ENCODE measurements around the gene PTPRK.

Gene PTPRK

DNA sequence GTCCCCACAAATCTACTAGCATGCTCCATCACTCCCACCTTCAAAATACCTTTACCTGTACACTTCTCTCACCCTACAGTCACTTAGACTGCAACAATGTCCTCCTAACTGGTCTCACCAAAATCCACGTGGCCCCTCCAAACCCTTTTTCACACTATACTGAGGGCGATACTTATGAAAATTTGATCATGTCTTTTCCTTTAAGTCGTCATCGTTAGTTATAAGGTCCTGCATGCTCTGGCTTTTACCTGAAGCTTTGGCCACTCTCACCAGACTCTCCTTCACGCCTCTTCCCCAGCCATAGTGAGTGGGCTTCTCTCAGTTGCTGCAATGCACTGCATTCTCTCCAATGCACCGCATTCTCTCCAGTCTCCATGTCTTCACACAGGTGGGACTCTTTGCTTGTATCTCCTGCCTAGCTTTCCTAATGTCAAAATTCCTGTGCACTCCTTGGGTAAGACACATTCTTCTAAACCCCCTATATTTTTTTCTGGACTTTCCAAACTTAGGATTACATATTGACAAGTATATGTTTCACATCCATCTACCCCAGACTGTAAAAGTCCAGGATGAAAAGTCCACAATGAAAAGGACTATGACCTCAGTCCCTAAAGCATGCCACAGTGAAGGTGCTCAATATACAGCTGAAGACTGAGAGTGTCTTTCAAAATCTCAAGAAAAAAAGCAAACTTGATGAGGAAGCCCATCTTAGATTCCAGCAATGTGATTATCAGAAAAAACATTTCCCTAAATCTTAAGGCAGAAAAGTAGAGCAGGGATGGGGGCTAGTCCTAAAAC lies 24.7 kb downstream of the PTPRK start:
- TF ChIP-seq ZNF565 (CRISPR knock-in tag; conservative IDR thresholded peaks at IDR 0.05; ENCODE audit: low read depth) (no peak), BACH2 (CRISPR knock-in tag; IDR thresholded peaks at IDR 0.05; ENCODE audit: borderline replicate concordance) (no peak), RARB (CRISPR knock-in tag; IDR thresholded peaks at IDR 0.05) (no peak), TCF4 (CRISPR knock-in tag; IDR thresholded peaks at IDR 0.05; ENCODE audit: borderline replicate concordance) (no peak), ESRRG (CRISPR knock-in tag; IDR thresholded peaks at IDR 0.05) (no peak), TOX (CRISPR knock-in tag; IDR thresholded peaks at IDR 0.05; ENCODE audit: borderline replicate concordance) (no peak), OSR1 (CRISPR knock-in tag; IDR thresholded peaks at IDR 0.05) (no peak), POU6F1 (CRISPR knock-in tag; IDR thresholded peaks at IDR 0.05; ENCODE audit: borderline replicate concordance, low read depth) (no peak), SNAI2 (CRISPR knock-in tag; IDR thresholded peaks at IDR 0.05) (no peak), CREB5 (CRISPR knock-in tag; IDR thresholded peaks at IDR 0.05; ENCODE audit: low read depth) (no peak)

GRCh38 chr6:128494440-128494839 lies 26.0 kb downstream of the PTPRK start:
- no peak for ATAC-seq
- no peak for TF ChIP-seq ZNF565 (CRISPR knock-in tag; conservative IDR thresholded peaks at IDR 0.05; ENCODE audit: low read depth)
- no peak for TF ChIP-seq ZFP3 (CRISPR knock-in tag; IDR thresholded peaks at IDR 0.05)
- TF ChIP-seq CREB5 (CRISPR knock-in tag; IDR thresholded peaks at IDR 0.05; ENCODE audit: low read depth): no peak
- no peak for TF ChIP-seq OSR1 (CRISPR knock-in tag; IDR thresholded peaks at IDR 0.05)
- no peak for TF ChIP-seq GLIS3 (CRISPR knock-in tag; IDR thresholded peaks at IDR 0.05)

More for the DNA sequence above, 24.7 kb downstream of the PTPRK start:
- no peak for ATAC-seq

DNA sequence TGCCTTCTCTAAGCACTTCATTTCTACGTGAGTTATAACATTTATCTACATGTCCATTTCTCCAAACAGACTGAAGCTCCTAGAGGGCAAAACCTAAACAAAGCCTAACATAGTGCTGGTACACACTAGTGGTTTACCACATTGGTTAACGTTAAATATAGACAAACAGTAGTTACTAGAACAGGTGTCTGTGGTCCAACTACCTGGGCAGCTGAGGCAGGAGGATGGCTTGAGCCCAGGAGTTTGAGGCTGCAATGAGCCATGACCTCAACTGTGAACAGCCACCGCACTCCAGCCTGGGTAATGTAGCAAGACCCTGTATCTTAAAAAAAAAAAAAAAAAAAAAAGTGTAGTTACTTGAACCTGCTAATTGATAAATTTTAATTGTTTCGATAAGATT lies 26.5 kb downstream of the PTPRK start:
- no peak for TF ChIP-seq CSDC2 (CRISPR knock-in tag; IDR thresholded peaks at IDR 0.05)
- no peak for TF ChIP-seq POU6F1 (CRISPR knock-in tag; IDR thresholded peaks at IDR 0.05; ENCODE audit: borderline replicate concordance, low read depth)
- TF ChIP-seq CSRNP3 (CRISPR knock-in tag; IDR thresholded peaks at IDR 0.05): no peak
- TF ChIP-seq OSR1 (CRISPR knock-in tag; IDR thresholded peaks at IDR 0.05): no peak
- no peak for TF ChIP-seq TCF4 (CRISPR knock-in tag; IDR thresholded peaks at IDR 0.05; ENCODE audit: borderline replicate concordance)
- no peak for TF ChIP-seq ESRRG (CRISPR knock-in tag; IDR thresholded peaks at IDR 0.05)
- no peak for TF ChIP-seq GLIS3 (CRISPR knock-in tag; IDR thresholded peaks at IDR 0.05)
- no peak for TF ChIP-seq ISL1 (CRISPR knock-in tag; IDR thresholded peaks at IDR 0.05)
- TF ChIP-seq ZC3H10 (CRISPR knock-in tag; IDR thresholded peaks at IDR 0.05): no peak
- TF ChIP-seq ARNTL (CRISPR knock-in tag; IDR thresholded peaks at IDR 0.05; ENCODE audit: borderline replicate concordance, low read depth): no peak
- TF ChIP-seq, protein P1, sequence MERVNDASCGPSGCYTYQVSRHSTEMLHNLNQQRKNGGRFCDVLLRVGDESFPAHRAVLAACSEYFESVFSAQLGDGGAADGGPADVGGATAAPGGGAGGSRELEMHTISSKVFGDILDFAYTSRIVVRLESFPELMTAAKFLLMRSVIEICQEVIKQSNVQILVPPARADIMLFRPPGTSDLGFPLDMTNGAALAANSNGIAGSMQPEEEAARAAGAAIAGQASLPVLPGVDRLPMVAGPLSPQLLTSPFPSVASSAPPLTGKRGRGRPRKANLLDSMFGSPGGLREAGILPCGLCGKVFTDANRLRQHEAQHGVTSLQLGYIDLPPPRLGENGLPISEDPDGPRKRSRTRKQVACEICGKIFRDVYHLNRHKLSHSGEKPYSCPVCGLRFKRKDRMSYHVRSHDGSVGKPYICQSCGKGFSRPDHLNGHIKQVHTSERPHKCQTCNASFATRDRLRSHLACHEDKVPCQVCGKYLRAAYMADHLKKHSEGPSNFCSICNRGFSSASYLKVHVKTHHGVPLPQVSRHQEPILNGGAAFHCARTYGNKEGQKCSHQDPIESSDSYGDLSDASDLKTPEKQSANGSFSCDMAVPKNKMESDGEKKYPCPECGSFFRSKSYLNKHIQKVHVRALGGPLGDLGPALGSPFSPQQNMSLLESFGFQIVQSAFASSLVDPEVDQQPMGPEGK (CRISPR knock-in tag; IDR thresholded peaks at IDR 0.05; ENCODE audit: borderline replicate concordance): no peak
- no peak for TF ChIP-seq ZFP30 (CRISPR knock-in tag; IDR thresholded peaks at IDR 0.05)
- TF ChIP-seq SNAI2 (CRISPR knock-in tag; IDR thresholded peaks at IDR 0.05): no peak
- TF ChIP-seq, protein P2, sequence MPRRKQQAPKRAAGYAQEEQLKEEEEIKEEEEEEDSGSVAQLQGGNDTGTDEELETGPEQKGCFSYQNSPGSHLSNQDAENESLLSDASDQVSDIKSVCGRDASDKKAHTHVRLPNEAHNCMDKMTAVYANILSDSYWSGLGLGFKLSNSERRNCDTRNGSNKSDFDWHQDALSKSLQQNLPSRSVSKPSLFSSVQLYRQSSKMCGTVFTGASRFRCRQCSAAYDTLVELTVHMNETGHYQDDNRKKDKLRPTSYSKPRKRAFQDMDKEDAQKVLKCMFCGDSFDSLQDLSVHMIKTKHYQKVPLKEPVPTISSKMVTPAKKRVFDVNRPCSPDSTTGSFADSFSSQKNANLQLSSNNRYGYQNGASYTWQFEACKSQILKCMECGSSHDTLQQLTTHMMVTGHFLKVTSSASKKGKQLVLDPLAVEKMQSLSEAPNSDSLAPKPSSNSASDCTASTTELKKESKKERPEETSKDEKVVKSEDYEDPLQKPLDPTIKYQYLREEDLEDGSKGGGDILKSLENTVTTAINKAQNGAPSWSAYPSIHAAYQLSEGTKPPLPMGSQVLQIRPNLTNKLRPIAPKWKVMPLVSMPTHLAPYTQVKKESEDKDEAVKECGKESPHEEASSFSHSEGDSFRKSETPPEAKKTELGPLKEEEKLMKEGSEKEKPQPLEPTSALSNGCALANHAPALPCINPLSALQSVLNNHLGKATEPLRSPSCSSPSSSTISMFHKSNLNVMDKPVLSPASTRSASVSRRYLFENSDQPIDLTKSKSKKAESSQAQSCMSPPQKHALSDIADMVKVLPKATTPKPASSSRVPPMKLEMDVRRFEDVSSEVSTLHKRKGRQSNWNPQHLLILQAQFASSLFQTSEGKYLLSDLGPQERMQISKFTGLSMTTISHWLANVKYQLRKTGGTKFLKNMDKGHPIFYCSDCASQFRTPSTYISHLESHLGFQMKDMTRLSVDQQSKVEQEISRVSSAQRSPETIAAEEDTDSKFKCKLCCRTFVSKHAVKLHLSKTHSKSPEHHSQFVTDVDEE (CRISPR knock-in tag; IDR thresholded peaks at IDR 0.05): no peak
- TF ChIP-seq ZNF8 (CRISPR knock-in tag; IDR thresholded peaks at IDR 0.05): no peak
- TF ChIP-seq ZNF565 (CRISPR knock-in tag; conservative IDR thresholded peaks at IDR 0.05; ENCODE audit: low read depth): no peak
- TF ChIP-seq ZNF70 (CRISPR knock-in tag; IDR thresholded peaks at IDR 0.05): no peak
- no peak for TF ChIP-seq CREB5 (CRISPR knock-in tag; IDR thresholded peaks at IDR 0.05; ENCODE audit: low read depth)
- no peak for ATAC-seq

Data from SK-N-SH treated with all-trans-retinoic acid at 6 μM for 48 hours (cell line).